A673 (cell line): ENCODE results near the gene MID1. TPM values are rescaled to one million over a fixed set of nuclear protein-coding genes. Genes with fewer than 3 reads are reported as not detected.

Experiments used
- BruUV-seq: library from RNA; stranded (reverse); fragments of 400-500 nt; replicated peaks from 2 replicates; lab custom pipeline; 2021; lab: Mats Ljungman, UMichigan
- CTCF ChIA-PET: fragments of 300-600 bp; sonication (Branson Sonifier 250); formaldehyde crosslinking; loops from one replicate; lab custom pipeline; 2022; ENCODE audit warnings: antibody characterized with exemption; lab: Charles Lee
- POLR2A ChIA-PET: fragments of 300-600 bp; sonication (Branson Sonifier 250); formaldehyde crosslinking; loops from one replicate; lab custom pipeline; 2022; ENCODE audit warnings: antibody characterized with exemption; ENCODE audit not compliant: low non-redundant PET; lab: Charles Lee
- DNase-seq: peaks from one replicate; pipeline ENCODE4 v3.0.0-alpha.2; 2015; ENCODE audit warnings: low spot score
- H3K27ac ChIP-seq: fragments of 200-600 bp; sonication (generic); 2 replicates; pipeline ENCODE4 v1.5.1; 2016; ENCODE audit warnings: mixed run types, low read depth, mild to moderate bottlenecking, mixed read lengths, antibody characterized with exemption, low read length; ENCODE audit not compliant: poor library complexity, severe bottlenecking
- H3K27me3 ChIP-seq: fragments of 200-600 bp; sonication (generic); replicated peaks from 2 replicates; pipeline ENCODE4 v1.6.1; 2017; ENCODE audit warnings: mixed run types, low read depth, mild to moderate bottlenecking, mixed read lengths, antibody characterized with exemption, low read length; ENCODE audit not compliant: insufficient read depth, poor library complexity
- H3K36me3 ChIP-seq: fragments of 200-600 bp; sonication (generic); 2 replicates; pipeline ENCODE4 v1.6.1; 2016; ENCODE audit warnings: mixed run types, mild to moderate bottlenecking, mixed read lengths, antibody characterized with exemption, low read length; ENCODE audit not compliant: insufficient read depth, poor library complexity, severe bottlenecking
- H3K4me1 ChIP-seq: fragments of 200-600 bp; sonication (generic); 2 replicates; pipeline ENCODE4 v1.6.1; 2017; ENCODE audit warnings: mixed run types, mild to moderate bottlenecking, mixed read lengths, antibody characterized with exemption, low read length; ENCODE audit not compliant: insufficient read depth, poor library complexity, severe bottlenecking
- H3K4me3 ChIP-seq: fragments of 200-600 bp; sonication (generic); 2 replicates; pipeline ENCODE4 v1.5.1; 2016; ENCODE audit warnings: low read depth, mixed run types, mild to moderate bottlenecking, mixed read lengths, low read length; ENCODE audit not compliant: poor library complexity, severe bottlenecking
- H3K9me3 ChIP-seq: fragments of 200-600 bp; sonication (generic); 2 replicates; pipeline ENCODE4 v1.6.1; 2016; ENCODE audit warnings: mixed run types, low read depth, mild to moderate bottlenecking, mixed read lengths, antibody characterized with exemption, low read length; ENCODE audit not compliant: poor library complexity, severe bottlenecking
- EZH2 ChIP-seq: fragments of 200-600 bp; sonication (generic); IDR thresholded peaks from 2 replicates; pipeline ENCODE4 v1.6.1; 2017; ENCODE audit warnings: borderline replicate concordance, low read depth, mild to moderate bottlenecking, mixed read lengths, antibody characterized with exemption, low read length; ENCODE audit not compliant: poor library complexity, severe bottlenecking
- intact Hi-C: fragments of 100-400 bp; cut with micrococcal nuclease; formaldehyde crosslinking; loops from one replicate; pipeline ENCODE4 v1.10.0; 2022; ENCODE audit not compliant: unreplicated experiment
- total RNA-seq: library from RNA; stranded (reverse); gene quantifications from 2 replicates; pipeline ENCODE4 v1.2.3, GENCODE V29; 2021
- TF ChIP-seq, protein P1 (sequence below): fragments of 300-800, 200-600 bp; sonication (generic); conservative IDR thresholded peaks from 2 replicates; pipeline ENCODE4 v1.5.1; 2017; ENCODE audit warnings: low read depth, mild to moderate bottlenecking, antibody characterized with exemption, low read length, moderate library complexity, mixed read lengths

Gene MID1
- total RNA-seq, 1 experiment from 2014 or later, result 7.0 TPM

DNA sequence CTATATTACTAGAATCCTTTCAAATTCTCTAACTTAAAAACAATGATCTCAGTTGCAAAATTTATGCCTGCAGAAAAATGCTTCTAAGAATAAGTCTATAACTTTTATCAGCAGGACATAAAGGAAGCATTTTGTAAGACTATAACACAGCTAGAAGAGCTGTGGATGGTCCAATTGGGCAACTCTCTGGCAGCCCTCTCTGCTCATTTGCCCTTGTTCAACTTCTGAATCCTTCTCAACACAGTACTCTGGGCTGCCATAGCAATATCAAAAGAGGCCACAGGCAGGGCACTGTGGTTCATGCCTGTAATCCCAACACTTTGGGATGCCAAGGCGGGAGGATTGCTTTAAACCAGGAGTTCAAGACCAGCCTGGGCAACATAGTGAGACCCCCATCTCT, 88.5 kb downstream of the MID1 start:
- no TSS peak for BruUV-seq
- TF ChIP-seq, protein P1, sequence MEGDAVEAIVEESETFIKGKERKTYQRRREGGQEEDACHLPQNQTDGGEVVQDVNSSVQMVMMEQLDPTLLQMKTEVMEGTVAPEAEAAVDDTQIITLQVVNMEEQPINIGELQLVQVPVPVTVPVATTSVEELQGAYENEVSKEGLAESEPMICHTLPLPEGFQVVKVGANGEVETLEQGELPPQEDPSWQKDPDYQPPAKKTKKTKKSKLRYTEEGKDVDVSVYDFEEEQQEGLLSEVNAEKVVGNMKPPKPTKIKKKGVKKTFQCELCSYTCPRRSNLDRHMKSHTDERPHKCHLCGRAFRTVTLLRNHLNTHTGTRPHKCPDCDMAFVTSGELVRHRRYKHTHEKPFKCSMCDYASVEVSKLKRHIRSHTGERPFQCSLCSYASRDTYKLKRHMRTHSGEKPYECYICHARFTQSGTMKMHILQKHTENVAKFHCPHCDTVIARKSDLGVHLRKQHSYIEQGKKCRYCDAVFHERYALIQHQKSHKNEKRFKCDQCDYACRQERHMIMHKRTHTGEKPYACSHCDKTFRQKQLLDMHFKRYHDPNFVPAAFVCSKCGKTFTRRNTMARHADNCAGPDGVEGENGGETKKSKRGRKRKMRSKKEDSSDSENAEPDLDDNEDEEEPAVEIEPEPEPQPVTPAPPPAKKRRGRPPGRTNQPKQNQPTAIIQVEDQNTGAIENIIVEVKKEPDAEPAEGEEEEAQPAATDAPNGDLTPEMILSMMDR, result no peak
- TF ChIP-seq EZH2, result no peak
- no peak overlapping the region for H3K4me3 ChIP-seq
- H3K9me3 ChIP-seq, result no peaks in the 10 kb centered on the region
- no peaks in the 10 kb centered on the region for H3K27me3 ChIP-seq
- POLR2A ChIA-PET, result no interaction called here
- H3K4me1 ChIP-seq, result no peaks in the 10 kb centered on the region
- CTCF ChIA-PET, result no interaction called here
- no peaks in the 10 kb centered on the region for H3K36me3 ChIP-seq
- no peak for DNase-seq
- intact Hi-C loops, result no loop called here
- no peak overlapping the region for H3K27ac ChIP-seq

GRCh38 chrX:10529344-10529743, 91.0 kb downstream of the MID1 start:
- H3K9me3 ChIP-seq, result no peaks in the 10 kb centered on the region
- DNase-seq, result no peak
- intact Hi-C loops, result no loop called here
- no peak overlapping the region for H3K27ac ChIP-seq
- H3K4me1 ChIP-seq, result no peaks in the 10 kb centered on the region
- TF ChIP-seq, protein P1, result no peak
- TF ChIP-seq EZH2, result no peak
- ChIA-PET CTCF (no interaction called here), POLR2A (no interaction called here)
- no peaks in the 10 kb centered on the region for H3K27me3 ChIP-seq
- no TSS peak for BruUV-seq
- no peaks in the 10 kb centered on the region for H3K36me3 ChIP-seq
- H3K4me3 ChIP-seq, result no peak overlapping the region

GRCh38 chrX:10526451-10526850, 93.9 kb downstream of the MID1 start:
- CTCF ChIA-PET, result no interaction called here

More at GRCh38 chrX:10526451-10526850, 93.9 kb downstream of the MID1 start:
- no peak for DNase-seq
- BruUV-seq, result no TSS peak
- no peak overlapping the region for H3K4me3 ChIP-seq
- H3K4me1 ChIP-seq, result no peaks in the 10 kb centered on the region
- POLR2A ChIA-PET, result no interaction called here
- intact Hi-C loops, result no loop called here
- H3K27me3 ChIP-seq, result no peaks in the 10 kb centered on the region
- H3K9me3 ChIP-seq, result no peaks in the 10 kb centered on the region
- H3K27ac ChIP-seq, result no peak overlapping the region
- no peaks in the 10 kb centered on the region for H3K36me3 ChIP-seq
- TF ChIP-seq, protein P1, result no peak
- no peak for TF ChIP-seq EZH2
